ENCODE measurements around the gene LNX1.
"Not testable (repeated sequence)": the region's sequence is repeated elsewhere in the genome, so short reads cannot be mapped to it uniquely, and the experiment has no call there.

LNX1 gene

GRCh38 chr4:53490965-53491622 is 100.2 kb downstream of the LNX1 start:
- DNase-seq: no peak

GRCh38 chr4:53490161-53490956 is 100.9 kb downstream of the LNX1 start:
- DNase-seq: no peak

- no peak for DNase-seq
Observed at GRCh38 chr4:53489279-53489889, 101.9 kb downstream of the LNX1 start.

- DNase-seq: no peak
Observed at GRCh38 chr4:53487766-53488165, 103.5 kb downstream of the LNX1 start.

- no peak for DNase-seq
Observed at GRCh38 chr4:53485658-53486040, 105.6 kb downstream of the LNX1 start.

GRCh38 chr4:53484911-53485657 is 106.2 kb downstream of the LNX1 start:
- DNase-seq: no peak

- DNase-seq: no peak
Observed at GRCh38 chr4:53483250-53483649, 108.0 kb downstream of the LNX1 start.

GRCh38 chr4:53481586-53481985 is 109.7 kb downstream of the LNX1 start:
- DNase-seq: no peak

GRCh38 chr4:53480909-53481308 is 110.4 kb downstream of the LNX1 start:
- DNase-seq: no peak

GRCh38 chr4:53479736-53480525 is 111.4 kb downstream of the LNX1 start:
- DNase-seq: no peak

GRCh38 chr4:53478671-53479456 is 112.4 kb downstream of the LNX1 start:
- DNase-seq: no peak

GRCh38 chr4:53477636-53478035 is 113.7 kb downstream of the LNX1 start:
- no peak for DNase-seq

GRCh38 chr4:53477038-53477565 is 114.2 kb downstream of the LNX1 start:
- no peak for DNase-seq

- DNase-seq: no peak
Observed at GRCh38 chr4:53476232-53477037, 114.9 kb downstream of the LNX1 start.

- DNase-seq: not testable (repeated sequence)
Observed at GRCh38 chr4:53466576-53466975, 124.7 kb downstream of the LNX1 start.

GRCh38 chr4:53465891-53466290 is 125.4 kb downstream of the LNX1 start:
- no peak for DNase-seq

- no peak for DNase-seq
Observed at GRCh38 chr4:53465281-53465680, 126.0 kb downstream of the LNX1 start.

GRCh38 chr4:53463340-53463739 is 127.9 kb downstream of the LNX1 start:
- DNase-seq: no peak

- no peak for DNase-seq
Observed at GRCh38 chr4:53461244-53461643, 130.0 kb downstream of the LNX1 start.

- DNase-seq: no peak
Observed at GRCh38 chr4:53459548-53459947, 131.7 kb downstream of the LNX1 start.
